NCI-H2171 treated with DMSO at 0.1 percent for 48 hours (cell line): ENCODE measurements around the gene SH3D21.

ENCODE experiments used
- DNase-seq: peaks from one replicate; lab custom pipeline; 2025; lab: John Stamatoyannopoulos, UW

The SH3D21 gene

DNA sequence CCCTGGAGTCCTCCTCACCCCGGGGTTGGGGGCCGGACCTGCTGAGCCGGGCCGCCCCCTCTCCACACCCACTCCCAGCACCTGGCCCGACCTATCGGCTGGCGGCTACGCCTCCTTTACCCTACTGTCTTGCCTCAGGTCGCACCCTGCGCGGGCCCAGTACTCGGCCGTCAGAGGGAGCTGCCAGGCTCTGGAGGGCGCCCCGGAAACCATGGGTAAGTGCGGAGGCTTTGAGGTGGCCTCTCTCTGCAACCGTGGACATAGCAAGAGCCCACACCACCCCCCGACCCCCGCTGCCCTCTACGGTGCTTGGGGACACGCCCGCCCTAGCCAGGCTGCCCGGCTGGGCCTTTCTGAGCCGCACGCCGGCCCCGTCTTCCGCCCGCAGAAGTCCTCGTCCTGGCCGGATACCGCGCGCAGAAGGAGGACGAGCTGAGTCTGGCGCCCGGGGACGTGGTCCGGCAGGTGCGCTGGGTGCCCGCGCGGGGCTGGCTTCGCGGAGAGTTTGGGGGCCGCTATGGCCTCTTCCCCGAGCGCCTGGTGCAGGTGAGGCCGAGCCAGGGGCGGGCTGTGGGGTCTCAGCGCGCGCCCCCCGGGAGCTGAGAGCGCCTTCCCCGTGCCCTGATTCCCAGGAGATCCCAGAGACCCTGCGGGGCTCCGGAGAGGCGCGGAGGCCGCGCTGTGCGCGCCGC, at the start of gene SH3D21:
Gene SH3D21, plus strand, starts transcription at position 159 of the 692 bp plus-strand sequence. Its CDS starts 53 bp downstream, at position 212.
- peak; percentile 59 for DNase-seq

GRCh38 chr1:36256558-36257374, 49.4 kb upstream of the SH3D21 start:
- DNase-seq: no peak

DNA sequence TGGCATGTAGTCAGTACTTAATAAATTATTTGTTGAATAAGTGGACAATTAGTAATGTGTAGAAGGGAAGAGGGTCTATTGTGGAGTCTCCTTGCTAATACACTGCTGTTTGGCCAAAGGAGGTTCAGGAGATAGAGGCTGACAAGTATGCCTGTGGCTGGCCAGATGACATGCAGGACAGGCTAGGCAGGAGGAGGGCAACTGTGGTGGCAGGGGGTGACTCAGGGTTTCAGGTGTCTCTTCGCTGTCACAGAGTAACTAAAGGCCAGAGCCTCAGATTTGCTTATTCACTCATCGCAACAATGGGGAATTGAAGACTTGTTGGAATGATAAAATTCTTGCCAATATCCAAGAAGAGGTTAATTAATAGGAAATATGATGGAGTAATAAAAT, 48.8 kb upstream of the SH3D21 start:
- no peak for DNase-seq

GRCh38 chr1:36258960-36259344, 47.2 kb upstream of the SH3D21 start:
- DNase-seq: peak; percentile 71

DNA sequence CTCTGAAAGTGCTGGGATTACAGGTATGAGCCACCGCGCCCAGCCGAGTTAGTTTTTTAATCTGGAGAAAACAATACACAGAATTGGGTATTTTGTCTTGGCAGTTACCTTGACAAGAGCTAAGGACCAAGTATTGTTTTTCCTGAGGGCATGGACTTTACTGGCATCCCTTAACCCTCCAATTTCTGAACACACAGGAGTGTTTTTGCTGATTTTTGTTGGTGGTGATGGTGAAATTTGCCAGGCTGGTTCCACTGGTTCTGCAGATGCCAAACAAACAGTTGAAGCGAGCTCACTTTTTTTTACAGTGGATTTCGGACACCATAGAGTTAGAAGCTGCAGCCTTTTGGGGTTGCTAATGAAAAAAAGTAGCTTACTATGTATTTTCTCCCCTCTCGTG, 37.2 kb upstream of the SH3D21 start:
- no peak for DNase-seq

DNA sequence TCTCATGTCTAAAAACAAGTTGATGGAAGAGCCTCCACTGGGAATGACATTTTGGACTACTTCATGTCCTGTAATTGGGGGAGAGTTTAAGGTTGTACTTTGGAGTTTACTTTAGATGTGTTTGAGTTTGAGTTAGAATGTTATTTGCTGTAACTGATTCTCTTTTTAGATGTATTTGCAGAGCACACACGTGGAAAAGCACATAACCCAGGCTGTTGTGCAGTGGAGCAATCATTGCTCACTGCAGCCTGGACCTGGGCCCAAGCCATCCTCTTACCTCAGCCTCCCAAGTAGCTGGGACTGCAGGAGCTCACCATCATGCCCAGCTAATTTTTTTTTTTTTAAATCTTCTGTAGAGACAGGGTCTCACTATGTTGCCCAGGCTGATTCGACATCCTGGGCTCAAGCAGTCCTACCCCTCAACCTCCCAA, 36.7 kb upstream of the SH3D21 start:
- no peak for DNase-seq

DNA sequence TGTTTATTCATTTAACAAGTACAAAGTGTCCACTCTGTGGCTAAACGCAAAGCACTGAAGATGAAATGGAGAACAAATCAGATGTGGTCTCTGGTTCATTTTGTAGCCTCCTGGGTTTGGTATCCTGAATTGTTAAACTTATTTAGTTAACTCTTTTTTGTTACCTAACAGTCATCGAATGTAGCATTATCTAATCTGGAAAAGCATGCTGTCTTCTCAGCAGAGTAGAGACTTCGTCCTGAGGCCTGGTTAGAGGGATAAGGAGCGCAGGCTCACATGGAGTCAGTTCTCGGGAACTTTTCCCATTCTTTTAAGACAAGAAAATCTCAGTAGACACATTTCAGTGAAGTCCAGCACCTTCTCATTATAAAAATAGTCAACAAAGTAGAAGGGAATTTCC, 33.1 kb upstream of the SH3D21 start:
- DNase-seq: no peak

DNA sequence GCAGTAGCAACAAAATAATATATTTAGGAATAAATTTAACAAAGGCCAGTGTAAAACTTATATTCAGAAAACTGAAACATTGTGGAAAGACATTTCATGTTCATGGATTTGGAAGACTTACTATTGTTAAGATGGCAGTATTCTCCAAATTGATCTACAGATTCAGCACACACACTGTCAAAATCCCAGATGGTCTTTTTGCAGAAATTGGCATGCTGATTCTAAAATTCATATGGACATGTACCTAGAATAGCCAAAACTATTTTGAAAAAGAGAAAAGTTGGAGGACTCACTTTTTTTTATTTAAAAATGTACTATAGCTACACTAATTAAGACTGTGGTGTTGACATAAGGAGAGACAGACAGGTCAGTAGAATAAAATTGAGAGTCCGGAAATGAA, 32.0 kb upstream of the SH3D21 start:
- DNase-seq: no peak

DNA sequence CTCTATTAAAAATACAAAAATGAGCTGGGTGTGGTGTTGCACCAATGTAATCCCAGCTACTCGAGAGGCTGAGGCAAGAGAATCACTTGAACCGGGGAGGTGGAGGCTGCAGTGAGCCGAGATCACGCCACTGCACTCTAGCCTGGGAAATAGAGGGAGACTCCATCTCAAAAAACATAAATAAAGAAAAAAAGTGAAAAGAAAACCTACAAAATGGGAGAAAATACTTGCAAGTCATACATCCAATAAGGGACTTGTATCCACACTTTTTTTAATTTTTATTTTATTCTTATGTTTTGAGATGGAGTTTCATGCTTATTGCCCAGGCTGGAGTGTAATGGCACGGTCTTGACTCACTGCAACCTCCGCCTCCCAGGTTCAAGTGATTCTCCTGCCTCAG, 29.5 kb upstream of the SH3D21 start:
- no peak for DNase-seq

- no peak for DNase-seq
These were observed 26.9 kb upstream of the SH3D21 start for GRCh38 chr1:36279110-36279788.

DNA sequence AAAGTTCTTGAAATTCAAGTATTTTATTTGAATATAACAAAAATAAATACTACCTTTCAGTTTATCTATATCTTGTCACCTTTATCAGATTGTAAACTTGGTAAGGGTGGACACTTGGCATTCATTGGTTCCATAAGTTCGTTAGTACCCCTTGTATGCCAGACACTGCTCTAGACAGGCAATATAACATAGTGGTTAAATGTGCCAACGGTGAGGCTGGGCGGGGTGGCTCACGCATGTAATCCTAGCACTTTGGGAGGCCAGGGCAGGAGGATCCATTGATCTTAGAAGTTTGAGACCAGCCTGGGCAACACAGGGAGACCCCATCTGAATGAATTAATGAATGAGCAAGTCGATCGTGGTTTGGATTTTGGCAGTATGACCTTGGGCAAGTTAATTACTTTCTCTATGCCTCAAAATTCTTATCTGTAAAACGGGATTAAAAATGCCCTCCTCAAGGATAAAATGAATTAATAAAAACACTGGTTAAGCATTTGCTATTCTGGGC, 26.3 kb upstream of the SH3D21 start:
- no peak for DNase-seq

GRCh38 chr1:36284061-36284460, 22.1 kb upstream of the SH3D21 start:
- no peak for DNase-seq

- DNase-seq: no peak
These were observed 21.7 kb upstream of the SH3D21 start for GRCh38 chr1:36284517-36284916.

DNA sequence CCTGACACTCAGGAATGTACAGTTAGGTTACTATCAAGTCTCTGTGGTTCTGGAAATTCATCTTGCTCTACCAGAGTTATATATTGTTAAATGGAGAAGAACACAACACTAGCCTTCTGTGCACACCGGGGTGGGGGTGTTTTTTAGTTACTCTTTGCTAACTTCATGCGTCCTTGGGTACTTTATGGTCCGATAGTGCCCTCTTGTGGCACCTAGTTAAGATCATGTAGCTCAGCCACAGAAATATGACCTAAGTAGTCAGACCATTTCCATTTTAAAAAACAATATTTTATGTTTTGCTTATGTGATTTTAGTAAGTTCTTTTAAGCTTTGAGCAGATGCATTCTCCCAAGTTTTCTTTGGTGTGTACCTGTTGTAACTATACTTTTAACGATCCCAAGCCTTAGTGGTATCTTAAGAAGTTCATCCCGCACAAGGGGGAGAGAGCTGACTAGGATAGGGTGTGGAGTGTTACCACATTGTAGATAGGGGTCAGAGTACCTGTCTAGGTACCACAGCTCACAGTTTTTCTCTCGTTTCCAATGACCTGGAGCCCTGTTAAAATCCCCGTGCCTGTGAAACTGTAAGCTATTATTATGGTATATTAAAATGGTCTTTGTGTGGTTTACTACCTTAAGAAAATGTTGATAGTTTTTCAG, 20.6 kb upstream of the SH3D21 start:
- DNase-seq: peak; percentile 78

- DNase-seq: no peak
These were observed 19.4 kb upstream of the SH3D21 start for GRCh38 chr1:36286802-36287201.

DNA sequence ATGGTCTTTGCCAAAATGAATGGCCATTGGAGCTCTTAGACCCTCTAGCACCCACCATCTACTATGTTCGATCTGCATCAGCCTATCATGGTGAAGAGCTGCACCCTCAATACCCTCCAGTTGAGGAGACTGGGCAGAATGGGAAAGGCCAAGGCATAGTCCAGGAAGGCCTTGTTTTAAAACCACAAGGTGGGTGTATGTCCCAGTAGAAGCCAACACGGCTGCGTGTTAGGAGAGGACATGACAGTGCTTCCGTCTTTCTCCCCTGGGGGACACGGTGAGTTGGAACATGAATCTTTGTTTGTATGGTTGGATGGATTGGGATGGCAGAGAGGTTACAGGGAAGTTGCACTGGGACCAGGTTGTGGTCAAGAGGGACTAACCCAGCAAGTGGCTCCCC, 18.6 kb upstream of the SH3D21 start:
- DNase-seq: no peak

- DNase-seq: no peak
These were observed 10.8 kb upstream of the SH3D21 start for GRCh38 chr1:36295390-36295789.

- no peak for DNase-seq
These were observed 9.1 kb upstream of the SH3D21 start for GRCh38 chr1:36297062-36297461.

DNA sequence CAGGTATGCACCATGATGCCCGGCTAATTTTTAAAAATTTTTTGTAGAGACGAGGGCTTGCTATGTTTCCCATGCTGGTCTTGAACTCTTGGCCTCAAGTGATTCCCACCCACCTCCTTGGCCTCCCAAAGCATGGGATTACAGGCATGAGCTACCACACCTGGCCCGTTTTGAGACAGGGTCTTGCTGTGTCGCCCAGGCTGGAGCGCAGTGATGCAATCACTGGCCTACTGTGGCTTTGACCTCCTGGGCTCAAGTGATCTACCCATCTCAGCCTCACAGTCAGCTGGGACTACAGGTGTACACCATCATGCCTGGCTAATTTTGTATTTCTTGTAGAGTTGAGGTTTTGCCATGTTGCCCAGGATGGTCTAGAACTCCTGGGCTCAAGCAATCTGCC, 7.5 kb upstream of the SH3D21 start:
- no peak for DNase-seq

DNA sequence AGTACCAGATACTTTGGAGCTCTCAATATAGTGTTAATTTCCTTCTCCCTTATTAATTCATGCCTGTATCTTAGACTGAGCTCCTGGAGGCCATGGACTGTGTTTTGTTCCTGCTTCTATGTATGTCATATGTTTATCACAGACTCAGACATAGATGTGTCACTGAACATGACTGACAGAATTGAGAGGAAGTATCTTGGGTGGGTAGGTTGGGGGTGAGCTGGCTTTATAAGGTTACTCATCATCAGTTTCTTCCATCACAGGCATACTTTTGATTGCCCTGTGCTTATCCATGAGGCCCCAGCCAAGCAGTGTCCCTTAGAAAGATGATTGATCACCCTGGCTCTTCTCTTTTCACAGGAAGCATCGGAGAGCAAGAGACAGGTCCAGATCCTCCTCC, 5.6 kb upstream of the SH3D21 start:
- DNase-seq: no peak

DNA sequence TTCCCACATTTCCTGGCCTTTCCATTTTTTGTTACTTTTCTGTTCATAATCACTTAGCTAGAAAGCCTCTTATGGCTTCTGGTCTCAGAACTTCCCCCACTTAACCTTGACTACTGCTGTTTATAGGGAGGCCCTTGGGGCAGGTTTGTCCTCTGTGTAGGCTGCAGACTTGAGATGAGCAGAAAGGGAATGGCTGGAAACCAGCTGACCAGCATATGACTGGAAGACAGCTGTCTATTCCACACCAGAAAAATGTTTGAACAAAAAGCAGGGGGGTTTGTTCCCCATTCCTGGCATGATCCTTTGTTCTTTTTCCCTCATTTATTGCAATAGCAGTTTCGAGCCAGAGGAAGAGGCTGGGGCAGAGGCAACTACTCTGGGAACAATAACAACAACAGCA, 4.9 kb upstream of the SH3D21 start:
- no peak for DNase-seq

DNA sequence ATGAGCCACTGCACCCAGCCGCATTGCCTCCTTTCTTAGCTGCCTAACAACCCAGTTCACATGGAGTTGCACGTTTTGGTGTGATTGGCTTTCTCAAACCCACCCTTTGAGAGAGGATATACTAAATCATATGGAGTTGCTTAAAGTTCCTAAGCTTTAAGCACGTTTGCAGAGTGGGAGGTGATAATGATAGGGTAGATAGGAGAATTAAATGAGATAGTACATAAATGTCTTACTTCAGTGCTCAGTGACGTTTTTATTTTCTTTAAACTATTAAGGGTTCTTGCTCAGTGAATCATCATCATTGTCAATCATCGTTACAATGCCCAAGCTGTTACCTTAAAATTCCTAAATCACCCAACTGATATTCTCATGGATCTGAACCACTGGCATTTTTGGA, 2.9 kb upstream of the SH3D21 start:
- DNase-seq: no peak
